Stomach (tissue), 4 donors: ENCODE measurements around the gene URI1.

Experiments
- CTCF ChIP-seq, 7 experiments: fragments of 450-650 bp in 4 of 7; fragments of 200-600 bp in 3 of 7; sonication (generic) in 3 of 7; IDR thresholded peaks; one replicate each; pipeline ENCODE4 v1.5.1; 2016 to 2019; ENCODE audit warnings: antibody characterized with exemption in 7 of 7, control low read depth in 2 of 7, mild to moderate bottlenecking in 1 of 7
- POLR2AphosphoS5 ChIP-seq, 3 donors: sonication (generic); formaldehyde crosslinking; IDR thresholded peaks; one replicate each; pipeline ENCODE4 v1.6.1; 2016; ENCODE audit warnings: antibody characterized with exemption in 3 of 3

DNA sequence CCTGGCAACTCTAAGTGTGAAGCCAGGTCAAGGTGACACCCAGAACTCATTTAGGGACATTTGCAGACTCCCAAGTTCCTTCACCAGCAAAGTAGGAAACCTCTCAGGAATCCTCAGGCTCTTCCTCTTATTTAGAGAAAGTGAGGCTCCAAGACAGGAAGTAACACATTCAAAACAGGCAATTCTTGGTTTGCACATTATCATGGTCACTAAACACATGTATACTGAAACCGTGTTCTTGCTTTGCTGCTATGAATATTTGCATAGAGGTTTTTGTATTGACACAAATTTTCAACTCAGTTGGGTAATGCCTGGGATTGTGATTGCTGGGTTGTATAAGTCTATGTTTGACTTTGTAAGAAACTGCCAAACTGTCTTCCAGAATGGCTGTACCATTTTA, 13.2 kb upstream of the URI1 start:
- TF ChIP-seq CTCF (IDR thresholded peaks at IDR 0.05) (no peak), POLR2AphosphoS5 (IDR thresholded peaks at IDR 0.05) (no peak)
